OCI-LY7 (cell line): ENCODE measurements around the gene FASTK.

Experiments
- CTCF ChIP-seq: fragments of 200-600 bp; sonication (generic); conservative IDR thresholded peaks from 2 replicates; pipeline ENCODE4 v1.5.1; 2014; ENCODE audit warnings: mild to moderate bottlenecking, antibody characterized with exemption, low read length, moderate library complexity, mixed read lengths
- EZH2phosphoT487 ChIP-seq: fragments of 200-600 bp; sonication (generic); IDR thresholded peaks from 2 replicates; pipeline ENCODE4 v1.6.1; 2018; ENCODE audit warnings: low read depth, borderline replicate concordance, mild to moderate bottlenecking, mixed run types, antibody characterized with exemption, low read length, moderate library complexity, mixed read lengths

- no peak for TF ChIP-seq CTCF
- TF ChIP-seq EZH2phosphoT487, result no peak
Observed at GRCh38 chr7:151113344-151114150, 32.9 kb upstream of the FASTK start.
